A549 treated with ZK216348 at 1 μM for 4 hours (cell line): Measurements from ENCODE around the gene TADA2A. TPM values are rescaled to one million over a fixed set of nuclear protein-coding genes. Genes with fewer than 3 reads are reported as not detected.

Experiments
- total RNA-seq: library from RNA; stranded (reverse); fragments of 200-300 nt; extraction: Qiagen RNA extraction; gene quantifications from 5 replicates; pipeline ENCODE4 v1.2.3, GENCODE V29; 2022; ENCODE audit warnings: low read depth

The TADA2A gene
- 12.4 to 18.5 TPM (median 13.0 TPM) in 5 replicates for total RNA-seq

GRCh38 chr17:37406635-37407461 is at the start of gene TADA2A, which contains the start of gene ACACA:
Gene TADA2A (plus strand): TSS chr17:37406886. CDS start chr17:37411366, 4,480 bp downstream.
Gene ACACA (minus strand): TSS chr17:37406836. CDS start chr17:37406299, 537 bp downstream.

DNA sequence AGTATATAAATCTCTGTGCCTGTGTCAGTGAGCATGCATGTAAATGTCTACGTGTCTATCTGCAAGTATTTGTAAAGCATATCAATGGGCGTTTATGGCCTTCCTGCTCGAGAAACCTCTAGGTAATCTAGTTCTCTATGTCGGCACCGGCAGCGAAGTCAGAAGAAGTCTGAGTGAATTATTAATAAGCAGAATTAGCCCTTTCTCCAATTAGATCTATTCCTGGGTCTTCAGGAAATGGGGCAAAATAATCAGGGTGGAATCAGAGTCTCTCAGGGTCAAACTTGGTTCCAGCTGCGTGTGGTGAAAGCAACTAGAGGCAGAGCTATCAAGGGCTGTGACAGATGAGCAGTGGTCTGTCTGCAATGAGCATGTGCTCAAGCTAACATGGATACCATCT is 31.0 kb upstream of the TADA2A start, which contains the start of gene C17orf78:
C17orf78 (plus strand) TSS at position 280 of the 400 bp plus-strand sequence; CDS start at position 388, 108 bp downstream.

DNA sequence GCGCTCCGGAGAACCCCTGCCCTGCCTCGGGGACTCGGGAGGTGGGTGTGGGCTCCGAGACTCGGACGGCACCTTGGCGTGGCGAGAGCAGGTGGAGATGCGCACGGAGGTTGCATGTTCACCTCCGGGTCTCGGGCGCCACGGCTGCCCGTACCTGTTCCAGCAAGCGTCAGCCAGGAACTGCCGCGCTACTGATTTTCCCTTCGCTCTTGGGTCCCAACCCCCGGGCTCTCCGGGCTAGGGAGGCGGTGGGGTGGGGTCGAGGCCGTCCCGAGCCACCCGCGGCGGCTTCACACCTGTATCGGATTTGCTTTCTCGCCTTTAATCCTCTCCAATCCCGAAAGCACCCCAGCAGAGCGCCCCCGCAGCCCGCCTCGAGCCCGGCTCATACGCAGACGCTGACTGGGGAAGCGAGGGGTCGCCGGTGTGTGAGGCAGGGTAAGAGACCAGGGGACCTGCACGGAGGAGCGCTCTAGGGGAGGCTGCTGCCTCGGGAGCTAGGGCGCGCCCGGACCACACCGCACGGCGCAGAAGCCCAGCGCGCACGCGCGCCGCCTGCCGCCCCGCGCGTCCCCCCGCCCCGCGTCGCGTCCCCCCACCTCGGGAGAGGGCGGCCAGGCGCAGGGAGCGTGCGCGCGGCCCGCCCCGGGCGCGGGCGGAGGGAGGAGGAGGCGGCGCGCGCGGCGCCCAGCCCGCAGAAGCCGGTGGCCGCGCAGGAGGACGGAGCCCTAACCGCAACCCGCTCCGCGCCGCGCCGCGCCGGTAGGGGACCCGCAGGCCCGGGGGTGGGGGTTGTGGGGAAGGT is 82.7 kb downstream of the TADA2A start, which contains the start of gene DUSP14:
DUSP14 (plus strand) TSS at position 695 of the 805 bp plus-strand sequence. CDS start 22,382 bp downstream, outside the sequence.

Other genes with a start within 250 kb of the TADA2A start
- gene C17orf78, start 30.9 kb upstream of the TADA2A start, total RNA-seq, result not detected in 5 replicates
- 46.1 to 60.8 TPM (median 52.1 TPM) in 5 replicates for gene ACACA, start 50 bp upstream of the TADA2A start, total RNA-seq
- gene DUSP14, start 83.0 kb downstream of the TADA2A start, total RNA-seq, result 42.2 to 50.6 TPM (median 48.9 TPM) in 5 replicates
- gene SYNRG, start 202.5 kb downstream of the TADA2A start, total RNA-seq, result 11.6 to 15.1 TPM (median 12.9 TPM) in 5 replicates
- 24.5 to 30.1 TPM (median 28.5 TPM) in 5 replicates for gene DDX52, start 236.6 kb downstream of the TADA2A start, total RNA-seq